ENCODE measurements around the gene SOCS3. TPM values are rescaled to one million over a fixed set of nuclear protein-coding genes. Genes with fewer than 3 reads are reported as not detected.

The SOCS3 gene
- total RNA-seq, 1 experiment from 2014 or later, result 103 TPM

GRCh38 chr17:78371056-78371455 is 11.2 kb upstream of the SOCS3 start:
- no peaks in the 10 kb centered on the region for H3K79me2 ChIP-seq (ENCODE audit: low read length)
- H3K4me1 ChIP-seq (ENCODE audit: insufficient read depth, low read length), result peaks cover 22% of the 10 kb centered on the region
- intact Hi-C loops (cut with micrococcal nuclease), result no loop called here
- H3K4me2 ChIP-seq (ENCODE audit: low read length), result no peak overlapping the region
- H2AFZ ChIP-seq (ENCODE audit: low read length), result no peak overlapping the region
- H3K36me3 ChIP-seq (ENCODE audit: low read depth, low read length), result no peaks in the 10 kb centered on the region
- TF ChIP-seq, protein P1, sequence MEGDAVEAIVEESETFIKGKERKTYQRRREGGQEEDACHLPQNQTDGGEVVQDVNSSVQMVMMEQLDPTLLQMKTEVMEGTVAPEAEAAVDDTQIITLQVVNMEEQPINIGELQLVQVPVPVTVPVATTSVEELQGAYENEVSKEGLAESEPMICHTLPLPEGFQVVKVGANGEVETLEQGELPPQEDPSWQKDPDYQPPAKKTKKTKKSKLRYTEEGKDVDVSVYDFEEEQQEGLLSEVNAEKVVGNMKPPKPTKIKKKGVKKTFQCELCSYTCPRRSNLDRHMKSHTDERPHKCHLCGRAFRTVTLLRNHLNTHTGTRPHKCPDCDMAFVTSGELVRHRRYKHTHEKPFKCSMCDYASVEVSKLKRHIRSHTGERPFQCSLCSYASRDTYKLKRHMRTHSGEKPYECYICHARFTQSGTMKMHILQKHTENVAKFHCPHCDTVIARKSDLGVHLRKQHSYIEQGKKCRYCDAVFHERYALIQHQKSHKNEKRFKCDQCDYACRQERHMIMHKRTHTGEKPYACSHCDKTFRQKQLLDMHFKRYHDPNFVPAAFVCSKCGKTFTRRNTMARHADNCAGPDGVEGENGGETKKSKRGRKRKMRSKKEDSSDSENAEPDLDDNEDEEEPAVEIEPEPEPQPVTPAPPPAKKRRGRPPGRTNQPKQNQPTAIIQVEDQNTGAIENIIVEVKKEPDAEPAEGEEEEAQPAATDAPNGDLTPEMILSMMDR (conservative IDR thresholded peaks at IDR 0.05; ENCODE audit: low read depth, low read length), result no peak
- TF ChIP-seq EZH2 (IDR thresholded peaks at IDR 0.05; ENCODE audit: low read length, unreplicated experiment), result no peak
- TF ChIP-seq EZH2phosphoT487 (IDR thresholded peaks at IDR 0.05; ENCODE audit: borderline replicate concordance, low read length), result no peak
- H3K9me2 ChIP-seq (replicated peaks; ENCODE audit: low read length), result no peaks in the 10 kb centered on the region
- no peak overlapping the region for H3K9ac ChIP-seq (ENCODE audit: low read length)
- BruUV-seq (replicated peaks), result no TSS peak
- ATAC-seq (no peak), DNase-seq (no peak)
- ChIA-PET POLR2A (ENCODE audit: unreplicated experiment) (no interaction called here), CTCF (no interaction called here)
- H3K9me3 ChIP-seq (ENCODE audit: low read length), result no peaks in the 10 kb centered on the region
- H3K27me3 ChIP-seq (ENCODE audit: low read length), result no peaks in the 10 kb centered on the region
- H3K4me3 ChIP-seq (ENCODE audit: low read length), result no peak overlapping the region
- peaks cover 6% of the 10 kb centered on the region for H3F3A ChIP-seq (ENCODE audit: low read length, unreplicated experiment)
- H4K20me1 ChIP-seq (ENCODE audit: low read length), result no peaks in the 10 kb centered on the region
- no peak overlapping the region for H3K27ac ChIP-seq (ENCODE audit: low read length)

DNA sequence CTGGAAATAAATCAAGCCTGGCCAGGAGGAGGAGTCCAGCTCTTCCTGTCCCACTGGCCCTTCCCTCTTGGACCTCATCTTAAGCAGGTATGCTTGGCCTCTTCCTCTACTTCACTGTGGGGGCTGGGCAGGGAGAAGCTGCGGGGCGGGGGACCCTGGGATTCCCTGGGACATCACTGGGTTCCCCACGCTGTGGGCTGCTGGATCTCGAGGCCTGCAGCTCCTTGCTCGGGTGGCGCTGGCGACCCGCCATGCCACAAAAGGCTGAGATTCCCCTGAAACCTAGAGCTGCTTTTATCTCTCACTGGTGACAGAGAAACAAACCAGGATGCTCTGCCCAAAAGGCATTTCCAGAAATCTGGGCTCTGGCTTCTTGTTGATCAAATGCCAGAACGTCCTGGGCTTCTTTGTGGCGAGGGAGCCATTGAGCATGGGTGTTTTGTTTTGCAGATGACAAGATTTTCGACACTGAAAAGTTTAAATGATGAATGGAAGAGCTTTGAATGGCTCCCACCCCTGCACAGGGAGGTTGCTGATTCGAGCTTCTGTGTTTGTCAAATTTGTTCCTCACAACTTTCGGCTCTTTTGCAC is 10.0 kb upstream of the SOCS3 start:
- Histone ChIP-seq H3K9me3 (ENCODE audit: low read length) (no peaks in the 10 kb centered on the region), H3K27me3 (ENCODE audit: low read length) (no peaks in the 10 kb centered on the region), H3K79me2 (ENCODE audit: low read length) (no peaks in the 10 kb centered on the region), H3K9me2 (replicated peaks; ENCODE audit: low read length) (no peaks in the 10 kb centered on the region), H4K20me1 (ENCODE audit: low read length) (no peaks in the 10 kb centered on the region), H3K4me1 (ENCODE audit: insufficient read depth, low read length) (peaks cover 10% of the 10 kb centered on the region), H3K36me3 (ENCODE audit: low read depth, low read length) (no peaks in the 10 kb centered on the region), H3K27ac (ENCODE audit: low read length) (no peak overlapping the region), H3K4me2 (ENCODE audit: low read length) (no peak overlapping the region), H3K4me3 (ENCODE audit: low read length) (no peak overlapping the region), H3K9ac (ENCODE audit: low read length) (no peak overlapping the region), H3F3A (ENCODE audit: low read length, unreplicated experiment) (no peaks in the 10 kb centered on the region), H2AFZ (ENCODE audit: low read length) (no peak overlapping the region)
- intact Hi-C loops (cut with micrococcal nuclease), result no loop called here
- ChIA-PET CTCF (no interaction called here), POLR2A (ENCODE audit: unreplicated experiment) (interaction anchor here (0.5 to 0.7 kb wide), 4 partner anchors 8 to 29 kb away, joined by 3 to 10 read pairs (median 6); no protein-coding TSS in a partner anchor)
- ATAC-seq, result no peak
- DNase-seq, result no peak
- BruUV-seq (replicated peaks), result no TSS peak
- TF ChIP-seq, protein P1 (conservative IDR thresholded peaks at IDR 0.05; ENCODE audit: low read depth, low read length), result no peak
- TF ChIP-seq EZH2 (IDR thresholded peaks at IDR 0.05; ENCODE audit: low read length, unreplicated experiment) (no peak), EZH2phosphoT487 (IDR thresholded peaks at IDR 0.05; ENCODE audit: borderline replicate concordance, low read length) (no peak)

GRCh38 chr17:78368854-78369495 is 9.1 kb upstream of the SOCS3 start:
- BruUV-seq (replicated peaks), result no TSS peak
- Histone ChIP-seq H4K20me1 (ENCODE audit: low read length) (no peaks in the 10 kb centered on the region), H3K27ac (ENCODE audit: low read length) (no peak overlapping the region), H2AFZ (ENCODE audit: low read length) (no peak overlapping the region), H3K4me2 (ENCODE audit: low read length) (no peak overlapping the region), H3K9me2 (replicated peaks; ENCODE audit: low read length) (no peaks in the 10 kb centered on the region), H3F3A (ENCODE audit: low read length, unreplicated experiment) (no peaks in the 10 kb centered on the region), H3K4me1 (ENCODE audit: insufficient read depth, low read length) (peaks cover 1% of the 10 kb centered on the region), H3K9ac (ENCODE audit: low read length) (no peak overlapping the region), H3K79me2 (ENCODE audit: low read length) (no peaks in the 10 kb centered on the region), H3K27me3 (ENCODE audit: low read length) (no peaks in the 10 kb centered on the region), H3K9me3 (ENCODE audit: low read length) (no peaks in the 10 kb centered on the region), H3K4me3 (ENCODE audit: low read length) (no peak overlapping the region), H3K36me3 (ENCODE audit: low read depth, low read length) (no peaks in the 10 kb centered on the region)
- ATAC-seq (no peak), DNase-seq (no peak)
- intact Hi-C loops (cut with micrococcal nuclease), result no loop called here
- ChIA-PET POLR2A (ENCODE audit: unreplicated experiment) (no interaction called here), CTCF (no interaction called here)
- TF ChIP-seq EZH2 (IDR thresholded peaks at IDR 0.05; ENCODE audit: low read length, unreplicated experiment) (no peak), EZH2phosphoT487 (IDR thresholded peaks at IDR 0.05; ENCODE audit: borderline replicate concordance, low read length) (no peak)
- TF ChIP-seq, protein P1 (conservative IDR thresholded peaks at IDR 0.05; ENCODE audit: low read depth, low read length), result no peak

Data from PC-3 (cell line).